ENCODE results near the gene CYP4Z1. TPM values are rescaled to one million over a fixed set of nuclear protein-coding genes. Genes with fewer than 3 reads are reported as not detected.

Gene CYP4Z1
- total and polyA plus RNA-seq, 2 of the 13 experiments (the other 11 are each of a cell fraction or from before 2014, with no cell fraction given): not detected

- TF ChIP-seq ZNF704 (CRISPR knock-in tag; IDR thresholded peaks at IDR 0.05; ENCODE audit: borderline replicate concordance) (no peak), REXO4 (CRISPR knock-in tag; IDR thresholded peaks at IDR 0.05; ENCODE audit: borderline replicate concordance) (no peak)
Measured at GRCh38 chr1:47024141-47024801, 42.8 kb upstream of the CYP4Z1 start (continued).

GRCh38 chr1:47030170-47030805 is 36.7 kb upstream of the CYP4Z1 start:
- Histone ChIP-seq H3K9me3 (ENCODE audit: low read length) (no peaks in the 10 kb centered on the region), H3K36me3 (replicated peaks in 1 of 2; ENCODE audit: control insufficient read depth in 1 of 2, insufficient read depth in 2 of 2, low read length in 2 of 2) (no peaks in the 10 kb centered on the region), H3K27ac (ENCODE audit: extremely low read length, insufficient read depth, low read length) (no peak overlapping the region), H2AFZ (ENCODE audit: low read length) (no peak overlapping the region), H3K79me2 (ENCODE audit: insufficient read depth, low read length) (no peaks in the 10 kb centered on the region), H3K9ac (ENCODE audit: insufficient read depth, low read depth, low read length) (no peak overlapping the region), H3K4me3 (replicated peaks in 1 of 3; ENCODE audit: insufficient read depth in 1 of 3, low read depth in 2 of 3, low read length in 3 of 3) (no peak overlapping the region), H3K27me3 (ENCODE audit: control insufficient read depth in 1 of 2, insufficient read depth in 2 of 2, low read length in 2 of 2) (no peaks in the 10 kb centered on the region; a peak in 1 of 5 replicates), H4K20me1 (ENCODE audit: insufficient read depth, low read length) (no peaks in the 10 kb centered on the region), H3K4me2 (ENCODE audit: low read depth, low read length) (no peak overlapping the region), H3K4me1 (ENCODE audit: insufficient read depth, low read length) (peaks cover 1% of the 10 kb centered on the region)
- TF ChIP-seq TAF1 (CRISPR knock-in tag; IDR thresholded peaks at IDR 0.05): no peak
- no peak for ATAC-seq
- CTCF ChIA-PET (ENCODE audit: low intra/inter-chr PET ratio, low total read pairs): no interaction called here
- POLR2A ChIA-PET: no interaction called here
- FAIRE-seq: no peak
- intact Hi-C loops (cut with micrococcal nuclease; ENCODE audit: unreplicated experiment) (no loop called here), in situ Hi-C loops (cut with HindIII; ENCODE audit: extremely low pct_ligation_motif_present, low pct_unique_long_range_greater_than_20kb) (no loop called here)
- no peak for DNase-seq (ENCODE audit: low spot score)
- WGBS (ENCODE audit: low lambda C conversion rate): 17% methylated on average over 2 of the region's 3 CpGs
- no TSS peak for BruUV-seq (replicated peaks)

- Histone ChIP-seq H4K20me1 (ENCODE audit: insufficient read depth, low read length) (no peaks in the 10 kb centered on the region), H3K4me3 (replicated peaks in 1 of 3; ENCODE audit: insufficient read depth in 1 of 3, low read depth in 2 of 3, low read length in 3 of 3) (no peak overlapping the region), H3K27ac (ENCODE audit: extremely low read length, insufficient read depth, low read length) (no peak overlapping the region), H3K27me3 (ENCODE audit: control insufficient read depth in 1 of 2, insufficient read depth in 2 of 2, low read length in 2 of 2) (no peaks in the 10 kb centered on the region; a peak in 1 of 5 replicates), H3K9me3 (ENCODE audit: low read length) (no peaks in the 10 kb centered on the region), H3K4me2 (ENCODE audit: low read depth, low read length) (no peak overlapping the region), H2AFZ (ENCODE audit: low read length) (no peak overlapping the region), H3K4me1 (ENCODE audit: insufficient read depth, low read length) (peaks cover 8% of the 10 kb centered on the region), H3K79me2 (ENCODE audit: insufficient read depth, low read length) (no peaks in the 10 kb centered on the region), H3K36me3 (replicated peaks in 1 of 2; ENCODE audit: control insufficient read depth in 1 of 2, insufficient read depth in 2 of 2, low read length in 2 of 2) (no peaks in the 10 kb centered on the region), H3K9ac (ENCODE audit: insufficient read depth, low read depth, low read length) (no peak overlapping the region)
- ChIA-PET POLR2A (no interaction called here), CTCF (ENCODE audit: low intra/inter-chr PET ratio, low total read pairs) (no interaction called here)
- no TSS peak for BruUV-seq (replicated peaks)
- in situ Hi-C loops (cut with HindIII; ENCODE audit: extremely low pct_ligation_motif_present, low pct_unique_long_range_greater_than_20kb): no loop called here
- WGBS (ENCODE audit: low lambda C conversion rate): 0% methylated on average over 2 of the region's 3 CpGs
- FAIRE-seq (no peak), DNase-seq (ENCODE audit: low spot score) (no peak), ATAC-seq (no peak)
- peak; percentile 66; the same call in 1 of the 2 replicates for TF ChIP-seq ZNF7 (CRISPR knock-in tag; IDR thresholded peaks at IDR 0.05)
- TF ChIP-seq PBX2 (CRISPR knock-in tag; IDR thresholded peaks at IDR 0.05): no peak
- TF ChIP-seq DMTF1 (CRISPR knock-in tag; IDR thresholded peaks at IDR 0.05): no peak
- no peak for TF ChIP-seq ZNF460 (CRISPR knock-in tag; IDR thresholded peaks at IDR 0.05; ENCODE audit: borderline replicate concordance)
- intact Hi-C loops (cut with micrococcal nuclease; ENCODE audit: unreplicated experiment): no loop called here
Measured at GRCh38 chr1:47031059-47031458, 36.0 kb upstream of the CYP4Z1 start.

Measured in HepG2 (cell line).